Measurements from ENCODE around the gene BICRA. TPM values are rescaled to one million over a fixed set of nuclear protein-coding genes. Genes with fewer than 3 reads are reported as not detected.

BICRA gene
- total and polyA plus RNA-seq, 9 of the 15 experiments (the other 6 are each of a cell fraction or from before 2014, with no cell fraction given) = 0.01 to 8.8 (median 1.2) TPM

DNA sequence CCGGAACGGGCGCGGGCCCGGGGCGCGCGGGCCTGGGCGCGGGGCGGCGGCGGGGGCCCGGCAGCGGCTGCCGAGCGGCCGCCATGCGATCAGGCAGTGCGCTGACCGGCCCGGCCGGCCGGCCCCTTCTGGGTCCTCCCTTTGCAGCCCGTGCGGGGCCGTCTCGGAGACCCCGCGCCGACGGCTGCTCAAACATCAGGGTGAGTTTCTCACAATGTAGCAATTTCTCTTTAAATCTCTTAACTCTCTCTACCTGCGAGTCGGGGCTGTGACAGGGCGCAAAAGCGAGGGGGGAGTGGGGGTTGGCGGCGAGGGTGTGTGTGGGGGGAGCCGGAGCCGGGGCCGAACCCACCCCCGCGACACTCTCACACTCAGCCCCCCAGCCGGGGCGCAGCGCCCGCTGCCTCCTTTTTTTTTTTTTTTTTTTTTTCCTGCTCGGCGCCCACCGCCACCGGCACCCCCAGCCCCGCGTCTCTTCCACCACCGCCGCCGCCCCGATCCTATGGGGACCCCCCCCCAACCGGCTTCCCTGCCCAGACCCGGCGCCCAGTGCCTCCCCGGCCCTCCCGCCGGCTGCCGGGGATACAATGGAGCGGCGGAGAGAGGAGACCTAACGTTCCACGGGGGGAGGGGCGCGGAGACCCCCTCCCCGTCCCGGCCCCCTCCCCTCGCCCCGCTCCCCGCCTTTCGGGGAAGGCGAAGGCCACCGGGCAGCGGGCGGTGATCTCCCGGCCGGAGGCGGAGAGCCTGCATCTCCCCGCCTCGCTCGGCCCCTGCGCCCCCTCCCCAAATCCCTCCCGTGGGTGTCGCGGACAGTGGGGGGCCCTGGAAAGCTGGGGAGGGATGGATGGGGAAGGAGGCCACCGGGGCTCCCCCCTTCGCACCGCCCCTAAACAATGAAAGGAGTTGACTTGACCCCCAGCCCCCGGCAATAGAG, at the start of gene BICRA (continued):
- TF ChIP-seq, protein P1, sequence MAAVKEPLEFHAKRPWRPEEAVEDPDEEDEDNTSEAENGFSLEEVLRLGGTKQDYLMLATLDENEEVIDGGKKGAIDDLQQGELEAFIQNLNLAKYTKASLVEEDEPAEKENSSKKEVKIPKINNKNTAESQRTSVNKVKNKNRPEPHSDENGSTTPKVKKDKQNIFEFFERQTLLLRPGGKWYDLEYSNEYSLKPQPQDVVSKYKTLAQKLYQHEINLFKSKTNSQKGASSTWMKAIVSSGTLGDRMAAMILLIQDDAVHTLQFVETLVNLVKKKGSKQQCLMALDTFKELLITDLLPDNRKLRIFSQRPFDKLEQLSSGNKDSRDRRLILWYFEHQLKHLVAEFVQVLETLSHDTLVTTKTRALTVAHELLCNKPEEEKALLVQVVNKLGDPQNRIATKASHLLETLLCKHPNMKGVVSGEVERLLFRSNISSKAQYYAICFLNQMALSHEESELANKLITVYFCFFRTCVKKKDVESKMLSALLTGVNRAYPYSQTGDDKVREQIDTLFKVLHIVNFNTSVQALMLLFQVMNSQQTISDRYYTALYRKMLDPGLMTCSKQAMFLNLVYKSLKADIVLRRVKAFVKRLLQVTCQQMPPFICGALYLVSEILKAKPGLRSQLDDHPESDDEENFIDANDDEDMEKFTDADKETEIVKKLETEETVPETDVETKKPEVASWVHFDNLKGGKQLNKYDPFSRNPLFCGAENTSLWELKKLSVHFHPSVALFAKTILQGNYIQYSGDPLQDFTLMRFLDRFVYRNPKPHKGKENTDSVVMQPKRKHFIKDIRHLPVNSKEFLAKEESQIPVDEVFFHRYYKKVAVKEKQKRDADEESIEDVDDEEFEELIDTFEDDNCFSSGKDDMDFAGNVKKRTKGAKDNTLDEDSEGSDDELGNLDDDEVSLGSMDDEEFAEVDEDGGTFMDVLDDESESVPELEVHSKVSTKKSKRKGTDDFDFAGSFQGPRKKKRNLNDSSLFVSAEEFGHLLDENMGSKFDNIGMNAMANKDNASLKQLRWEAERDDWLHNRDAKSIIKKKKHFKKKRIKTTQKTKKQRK (IDR thresholded peaks at IDR 0.05; ENCODE audit: borderline replicate concordance, low read depth, low read length) = no peak
- TF ChIP-seq ZNF764 (CRISPR knock-in tag; IDR thresholded peaks at IDR 0.05; ENCODE audit: low read depth) (no peak), ARID3A (IDR thresholded peaks at IDR 0.05; ENCODE audit: borderline replicate concordance, low read depth, low read length) (no peak), SUPT5H (IDR thresholded peaks at IDR 0.05) (0 out of 2 replicates have a peak, but pooled peaks have one; percentile 21), ATF3 (IDR thresholded peaks at IDR 0.05) (no peak), ATF3 (CRISPR knock-in tag; conservative IDR thresholded peaks at IDR 0.05) (no peak), ZNF280B (CRISPR knock-in tag; IDR thresholded peaks at IDR 0.05) (no peak), FOSL1 (tag; conservative IDR thresholded peaks at IDR 0.05) (peak; percentile 22; the same call in 1 of the 2 replicates), KAT2B (IDR thresholded peaks at IDR 0.05; ENCODE audit: low read depth, low read length) (no peak), RNF2 (IDR thresholded peaks at IDR 0.05) (no peak), MCM2 (IDR thresholded peaks at IDR 0.05; ENCODE audit: low read depth) (no peak), EHMT2 (IDR thresholded peaks at IDR 0.05) (no peak), SIN3B (IDR thresholded peaks at IDR 0.05; ENCODE audit: low read depth) (no peak), FUS (optimal IDR thresholded peaks at IDR 0.05; ENCODE audit: low read depth, low read length) (no peak), TGIF2 (CRISPR knock-in tag; IDR thresholded peaks at IDR 0.05) (no peak), BRD9 (IDR thresholded peaks at IDR 0.05; ENCODE audit: low read depth, partially characterized antibody) (no peak)
- TF ChIP-seq, protein P2, sequence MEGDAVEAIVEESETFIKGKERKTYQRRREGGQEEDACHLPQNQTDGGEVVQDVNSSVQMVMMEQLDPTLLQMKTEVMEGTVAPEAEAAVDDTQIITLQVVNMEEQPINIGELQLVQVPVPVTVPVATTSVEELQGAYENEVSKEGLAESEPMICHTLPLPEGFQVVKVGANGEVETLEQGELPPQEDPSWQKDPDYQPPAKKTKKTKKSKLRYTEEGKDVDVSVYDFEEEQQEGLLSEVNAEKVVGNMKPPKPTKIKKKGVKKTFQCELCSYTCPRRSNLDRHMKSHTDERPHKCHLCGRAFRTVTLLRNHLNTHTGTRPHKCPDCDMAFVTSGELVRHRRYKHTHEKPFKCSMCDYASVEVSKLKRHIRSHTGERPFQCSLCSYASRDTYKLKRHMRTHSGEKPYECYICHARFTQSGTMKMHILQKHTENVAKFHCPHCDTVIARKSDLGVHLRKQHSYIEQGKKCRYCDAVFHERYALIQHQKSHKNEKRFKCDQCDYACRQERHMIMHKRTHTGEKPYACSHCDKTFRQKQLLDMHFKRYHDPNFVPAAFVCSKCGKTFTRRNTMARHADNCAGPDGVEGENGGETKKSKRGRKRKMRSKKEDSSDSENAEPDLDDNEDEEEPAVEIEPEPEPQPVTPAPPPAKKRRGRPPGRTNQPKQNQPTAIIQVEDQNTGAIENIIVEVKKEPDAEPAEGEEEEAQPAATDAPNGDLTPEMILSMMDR (IDR thresholded peaks at IDR 0.05 in 2 of 3, conservative IDR thresholded peaks at IDR 0.05 in 1 of 3; ENCODE audit: insufficient read depth in 2 of 3, low read depth in 1 of 3, low read length in 3 of 3) = no peak

All from K562 (cell line).